IMR-90 (cell line): ENCODE measurements around the gene NABP1.

Experiments used
- BHLHE40 ChIP-seq: fragments of 150-350 bp; IDR thresholded peaks from 2 replicates; pipeline ENCODE4 v1.6.1; 2016; ENCODE audit warnings: mild to moderate bottlenecking, low read depth, low read length
- CEBPB ChIP-seq: IDR thresholded peaks from 2 replicates; pipeline ENCODE4 v1.6.1; 2012; ENCODE audit warnings: low read depth, low read length, improper control_type of control experiment
- CHD1 ChIP-seq: IDR thresholded peaks from 2 replicates; pipeline ENCODE4 v1.6.1; 2012; ENCODE audit warnings: low read depth, low read length, improper control_type of control experiment
- CTCF ChIP-seq: conservative IDR thresholded peaks from 2 replicates; pipeline ENCODE4 v1.5.1; 2012; ENCODE audit warnings: mild to moderate bottlenecking, low read depth, low read length, improper control_type of control experiment
- FOS ChIP-seq: fragments of 150-350 bp; IDR thresholded peaks from 2 replicates; pipeline ENCODE4 v1.6.1; 2016; ENCODE audit warnings: low read depth, low read length
- MAFK ChIP-seq: IDR thresholded peaks from 2 replicates; pipeline ENCODE4 v1.6.1; 2012; ENCODE audit warnings: low read depth, low read length, improper control_type of control experiment
- MAZ ChIP-seq: IDR thresholded peaks from 2 replicates; pipeline ENCODE4 v1.6.1; 2012; ENCODE audit warnings: low read depth, mild to moderate bottlenecking, low read length, improper control_type of control experiment, moderate library complexity, borderline replicate concordance
- MXI1 ChIP-seq: IDR thresholded peaks from 2 replicates; pipeline ENCODE4 v1.6.1; 2012; ENCODE audit warnings: low read depth, mild to moderate bottlenecking, low read length, moderate library complexity, borderline replicate concordance
- POLR2A ChIP-seq: IDR thresholded peaks from 2 replicates; pipeline ENCODE4 v1.6.1; 2012; ENCODE audit warnings: mild to moderate bottlenecking, low read depth, low read length
- RAD21 ChIP-seq: IDR thresholded peaks from 2 replicates; pipeline ENCODE4 v1.6.1; 2012; ENCODE audit warnings: low read length, improper control_type of control experiment
- RCOR1 ChIP-seq: IDR thresholded peaks from 2 replicates; pipeline ENCODE4 v1.6.1; 2012; ENCODE audit warnings: mild to moderate bottlenecking, low read length, improper control_type of control experiment; ENCODE audit not compliant: insufficient replicate concordance
- RFX5 ChIP-seq: IDR thresholded peaks from 2 replicates; pipeline ENCODE4 v1.8.0; 2012; ENCODE audit warnings: low read depth, mild to moderate bottlenecking, low read length, moderate library complexity
- SMC3 ChIP-seq: fragments of 150-350 bp; IDR thresholded peaks from 2 replicates; pipeline ENCODE4 v1.6.1; 2016; ENCODE audit warnings: low read depth, mild to moderate bottlenecking, antibody characterized with exemption, low read length, moderate library complexity
- USF2 ChIP-seq: fragments of 150-350 bp; IDR thresholded peaks from 2 replicates; pipeline ENCODE4 v1.6.1; 2017; ENCODE audit warnings: mild to moderate bottlenecking, antibody characterized with exemption, low read length, low read depth

GRCh38 chr2:191705084-191705483 lies 27.1 kb downstream of the NABP1 start:
- TF ChIP-seq USF2 (no peak), CTCF (no peak), CEBPB (peak; percentile 23; the same call in 1 of the 2 replicates), POLR2A (no peak), BHLHE40 (no peak), MAFK (no peak), MXI1 (no peak), CHD1 (no peak), FOS (no peak), RFX5 (no peak), SMC3 (no peak), RAD21 (no peak), MAZ (no peak), RCOR1 (no peak)
